PC-3 (cell line): ENCODE results near the gene ZNF160. TPM values are rescaled to one million over a fixed set of nuclear protein-coding genes. Genes with fewer than 3 reads are reported as not detected.

Source experiments
- ATAC-seq: fragments of 200-7000 bp; cut with Tn5 transposase; 2 replicates; pipeline ENCODE4 v1.9.1; 2020; ENCODE audit warnings: mild to moderate bottlenecking, moderate library complexity
- BruUV-seq: library from RNA; stranded (reverse); fragments of 400-500 nt; replicated peaks from 2 replicates; lab custom pipeline; 2021; lab: Mats Ljungman, UMichigan
- CTCF ChIA-PET: fragments of 300-600 bp; sonication (Branson Sonifier 250); formaldehyde crosslinking; loops from one replicate; lab custom pipeline; 2022; ENCODE audit warnings: antibody characterized with exemption; lab: Charles Lee
- POLR2A ChIA-PET: fragments of 300-600 bp; sonication (Branson Sonifier 250); formaldehyde crosslinking; loops from one replicate; lab custom pipeline; 2022; ENCODE audit warnings: antibody characterized with exemption; ENCODE audit not compliant: unreplicated experiment; lab: Charles Lee
- DNase-seq: peaks from one replicate; pipeline ENCODE4 v3.0.0-alpha.2; 2015
- H2AFZ ChIP-seq: fragments of 300-600 bp; sonication (generic); 2 replicates; pipeline ENCODE4 v1.6.0; 2016; ENCODE audit warnings: antibody characterized with exemption, low read length
- H3F3A ChIP-seq: fragments of 300-600 bp; sonication (generic); one replicate; pipeline ENCODE4 v1.6.0; 2017; ENCODE audit warnings: antibody characterized with exemption, low read length, control low read depth, mild to moderate bottlenecking; ENCODE audit not compliant: unreplicated experiment
- H3K27ac ChIP-seq: fragments of 300-600 bp; sonication (generic); 2 replicates; pipeline ENCODE4 v1.5.1; 2016; ENCODE audit warnings: mild to moderate bottlenecking, low read length
- H3K27me3 ChIP-seq: fragments of 300-600 bp; sonication (generic); 2 replicates; pipeline ENCODE4 v1.6.1; 2016; ENCODE audit warnings: low read length, mixed read lengths
- H3K36me3 ChIP-seq: fragments of 300-600 bp; sonication (generic); 2 replicates; pipeline ENCODE4 v1.6.1; 2016; ENCODE audit warnings: low read depth, mixed run types, low read length, mixed read lengths
- H3K4me1 ChIP-seq: fragments of 300-600 bp; sonication (generic); 2 replicates; pipeline ENCODE4 v1.5.1; 2016; ENCODE audit warnings: low read length; ENCODE audit not compliant: insufficient read depth
- H3K4me2 ChIP-seq: fragments of 300-600 bp; sonication (generic); 2 replicates; pipeline ENCODE4 v1.6.0; 2016; ENCODE audit warnings: low read length
- H3K4me3 ChIP-seq: fragments of 300-600 bp; sonication (generic); 2 replicates; pipeline ENCODE4 v1.5.1; 2016; ENCODE audit warnings: mild to moderate bottlenecking, low read length, mixed read lengths
- H3K79me2 ChIP-seq: fragments of 300-600 bp; sonication (generic); 2 replicates; pipeline ENCODE4 v1.6.1; 2017; ENCODE audit warnings: low read length, mixed read lengths
- H3K9ac ChIP-seq: fragments of 300-600 bp; sonication (generic); 2 replicates; pipeline ENCODE4 v1.6.0; 2016; ENCODE audit warnings: mild to moderate bottlenecking, low read length
- H3K9me2 ChIP-seq: fragments of 300-600 bp; sonication (generic); replicated peaks from 2 replicates; pipeline ENCODE4 v1.6.1; 2016; ENCODE audit warnings: mixed run types, low read length, mixed read lengths
- H3K9me3 ChIP-seq: fragments of 300-600 bp; sonication (generic); 2 replicates; pipeline ENCODE4 v1.6.1; 2016; ENCODE audit warnings: low read length, mixed read lengths
- H4K20me1 ChIP-seq: fragments of 300-600 bp; sonication (generic); 2 replicates; pipeline ENCODE4 v1.6.1; 2016; ENCODE audit warnings: low read length, mixed read lengths
- EZH2 ChIP-seq: fragments of 300-600 bp; sonication (generic); IDR thresholded peaks from one replicate; pipeline ENCODE4 v1.6.1; 2017; ENCODE audit warnings: antibody characterized with exemption, mild to moderate bottlenecking, low read length; ENCODE audit not compliant: unreplicated experiment
- EZH2phosphoT487 ChIP-seq: fragments of 300-600 bp; sonication (generic); IDR thresholded peaks from 2 replicates; pipeline ENCODE4 v1.6.1; 2018; ENCODE audit warnings: mild to moderate bottlenecking, antibody characterized with exemption, low read length, borderline replicate concordance
- intact Hi-C: fragments of 100-400 bp; cut with micrococcal nuclease; formaldehyde crosslinking; loops from 2 replicates; pipeline ENCODE4 v1.9.0; 2023
- total RNA-seq: library from RNA; depleted of rRNA; stranded (reverse); fragments of >200 nt; gene quantifications from 2 replicates; pipeline ENCODE4 v1.2.3, GENCODE V29; 2014
- TF ChIP-seq, protein P1 (sequence below): fragments of 300-600 bp; sonication (generic); conservative IDR thresholded peaks from 2 replicates; pipeline ENCODE4 v1.5.1; 2017; ENCODE audit warnings: antibody characterized with exemption, low read depth, mild to moderate bottlenecking, low read length

Gene ZNF160
- total RNA-seq, 1 experiment from 2014 or later = 22.3 TPM

DNA sequence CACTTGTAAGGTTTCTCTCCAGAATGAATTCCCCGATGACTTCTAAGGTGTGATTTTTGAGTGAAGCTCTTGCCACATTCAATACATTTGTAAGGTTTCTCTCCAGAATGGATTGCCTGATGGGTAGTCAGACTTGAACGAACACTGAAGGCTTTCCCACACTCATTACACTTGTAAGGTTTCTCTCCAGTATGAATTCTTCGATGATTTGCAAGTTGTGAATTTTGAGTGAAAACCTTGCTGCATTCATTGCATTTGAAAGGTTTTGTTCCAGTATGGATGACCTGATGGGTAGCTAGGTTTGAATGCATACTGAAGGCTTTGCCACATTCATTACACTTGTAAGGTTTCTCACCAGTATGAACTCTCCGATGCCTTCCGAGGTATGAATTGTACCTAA, 34.4 kb downstream of the ZNF160 start:
- BruUV-seq = no TSS peak
- DNase-seq (no peak), ATAC-seq (no peak)
- CTCF ChIA-PET = no interaction called here
- H3K9ac ChIP-seq = no peak overlapping the region
- H3K27me3 ChIP-seq = no peaks in the 10 kb centered on the region
- H3F3A ChIP-seq = no peaks in the 10 kb centered on the region
- H3K9me3 ChIP-seq = peaks cover 43% of the 10 kb centered on the region
- H3K79me2 ChIP-seq = no peaks in the 10 kb centered on the region
- no peak for TF ChIP-seq EZH2
- TF ChIP-seq, protein P1, sequence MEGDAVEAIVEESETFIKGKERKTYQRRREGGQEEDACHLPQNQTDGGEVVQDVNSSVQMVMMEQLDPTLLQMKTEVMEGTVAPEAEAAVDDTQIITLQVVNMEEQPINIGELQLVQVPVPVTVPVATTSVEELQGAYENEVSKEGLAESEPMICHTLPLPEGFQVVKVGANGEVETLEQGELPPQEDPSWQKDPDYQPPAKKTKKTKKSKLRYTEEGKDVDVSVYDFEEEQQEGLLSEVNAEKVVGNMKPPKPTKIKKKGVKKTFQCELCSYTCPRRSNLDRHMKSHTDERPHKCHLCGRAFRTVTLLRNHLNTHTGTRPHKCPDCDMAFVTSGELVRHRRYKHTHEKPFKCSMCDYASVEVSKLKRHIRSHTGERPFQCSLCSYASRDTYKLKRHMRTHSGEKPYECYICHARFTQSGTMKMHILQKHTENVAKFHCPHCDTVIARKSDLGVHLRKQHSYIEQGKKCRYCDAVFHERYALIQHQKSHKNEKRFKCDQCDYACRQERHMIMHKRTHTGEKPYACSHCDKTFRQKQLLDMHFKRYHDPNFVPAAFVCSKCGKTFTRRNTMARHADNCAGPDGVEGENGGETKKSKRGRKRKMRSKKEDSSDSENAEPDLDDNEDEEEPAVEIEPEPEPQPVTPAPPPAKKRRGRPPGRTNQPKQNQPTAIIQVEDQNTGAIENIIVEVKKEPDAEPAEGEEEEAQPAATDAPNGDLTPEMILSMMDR = no peak
- TF ChIP-seq EZH2phosphoT487 = no peak
- intact Hi-C loops = no loop called here
- peak overlapping the region; percentile 5; the same call in 1 of the 2 replicates for H3K4me3 ChIP-seq
- POLR2A ChIA-PET = no interaction called here
- no peak overlapping the region for H3K4me2 ChIP-seq
- no peaks in the 10 kb centered on the region for H4K20me1 ChIP-seq
- H3K9me2 ChIP-seq = no peaks in the 10 kb centered on the region
- H3K4me1 ChIP-seq = no peaks in the 10 kb centered on the region
- H3K27ac ChIP-seq = no peak overlapping the region
- no peak overlapping the region for H2AFZ ChIP-seq
- H3K36me3 ChIP-seq = peaks cover 78% of the 10 kb centered on the region

DNA sequence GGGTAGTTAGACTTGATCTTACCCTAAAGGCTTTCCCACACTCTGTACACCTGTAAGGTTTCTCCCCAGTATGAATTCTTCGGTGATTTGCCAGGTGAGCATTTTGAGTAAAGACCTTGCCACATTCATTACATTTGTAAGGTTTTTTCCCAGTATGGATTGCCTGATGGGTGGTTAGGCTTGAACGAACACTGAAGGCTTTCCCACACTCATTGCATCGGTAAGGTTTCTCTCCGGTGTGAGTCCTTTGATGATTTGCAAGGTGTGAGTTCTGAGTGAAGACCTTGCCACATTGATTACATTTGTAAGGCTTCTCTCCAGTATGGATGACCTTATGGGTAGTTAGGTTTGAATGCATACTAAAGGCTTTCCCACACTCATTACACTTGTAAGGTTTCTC, 35.0 kb downstream of the ZNF160 start:
- Histone ChIP-seq H3K9me2 (no peaks in the 10 kb centered on the region), H3K27ac (no peak overlapping the region), H3K9ac (no peak overlapping the region), H3K4me2 (no peak overlapping the region), H2AFZ (no peak overlapping the region), H3K36me3 (peaks cover 72% of the 10 kb centered on the region), H4K20me1 (no peaks in the 10 kb centered on the region), H3K27me3 (no peaks in the 10 kb centered on the region), H3F3A (no peaks in the 10 kb centered on the region), H3K9me3 (peaks cover 39% of the 10 kb centered on the region), H3K79me2 (no peaks in the 10 kb centered on the region), H3K4me3 (no peak overlapping the region; the same call in 1 of the 2 replicates), H3K4me1 (no peaks in the 10 kb centered on the region)
- ChIA-PET POLR2A (no interaction called here), CTCF (no interaction called here)
- BruUV-seq = no TSS peak
- intact Hi-C loops = no loop called here
- no peak for ATAC-seq
- no peak for TF ChIP-seq EZH2
- TF ChIP-seq, protein P1 = no peak
- TF ChIP-seq EZH2phosphoT487 = no peak
- DNase-seq = no peak

DNA sequence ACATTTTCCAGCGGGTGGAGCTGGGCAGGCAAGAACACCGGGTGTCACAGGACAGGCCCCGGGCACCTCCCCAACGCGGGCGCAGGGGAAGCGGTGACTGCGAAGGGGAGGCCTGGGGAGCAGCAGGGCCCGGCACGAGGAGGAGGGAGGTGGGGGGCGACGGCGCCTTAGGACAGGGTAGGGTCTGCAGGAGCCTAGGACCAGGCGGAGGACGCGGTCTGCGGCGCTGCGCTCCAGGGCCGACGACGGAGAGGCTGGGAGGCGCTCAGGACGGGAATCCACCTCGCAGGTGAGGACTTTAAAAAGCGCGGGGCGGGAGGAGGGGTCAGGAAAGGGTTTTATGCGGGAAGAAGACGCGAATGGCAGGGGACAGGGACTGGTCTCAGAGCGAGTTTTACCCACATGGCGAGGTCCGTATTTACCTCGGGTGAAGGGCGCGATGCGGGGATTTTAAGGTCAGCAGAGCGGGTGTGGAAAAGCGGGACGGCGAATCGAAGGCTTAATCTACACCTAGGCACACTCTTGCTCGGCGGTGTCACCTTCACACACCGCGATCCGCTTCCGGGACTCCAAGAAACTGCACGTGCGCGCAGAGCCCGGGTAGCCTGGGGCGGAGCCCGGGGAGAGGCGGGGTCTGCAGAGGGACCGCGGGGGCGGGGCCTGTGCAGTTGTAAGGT, 45.2 kb downstream of the ZNF160 start:
- Histone ChIP-seq H4K20me1 (no peaks in the 10 kb centered on the region), H3K4me1 (no peaks in the 10 kb centered on the region), H3K9me2 (no peaks in the 10 kb centered on the region), H3K36me3 (no peaks in the 10 kb centered on the region), H3K4me3 (peak overlapping the region; percentile 37), H2AFZ (peak overlapping the region; percentile 40), H3K79me2 (no peaks in the 10 kb centered on the region), H3K9ac (no peak overlapping the region), H3K27ac (no peak overlapping the region), H3K9me3 (peaks cover 3% of the 10 kb centered on the region; the same call in 1 of the 2 replicates), H3K27me3 (no peaks in the 10 kb centered on the region), H3K4me2 (peak overlapping the region; percentile 65), H3F3A (no peaks in the 10 kb centered on the region)
- intact Hi-C loops = no loop called here
- DNase-seq = peak; percentile 30
- POLR2A ChIA-PET = no interaction called here
- BruUV-seq = no TSS peak
- TF ChIP-seq, protein P1 = no peak
- TF ChIP-seq EZH2phosphoT487 = no peak
- no peak for TF ChIP-seq EZH2
- CTCF ChIA-PET = no interaction called here
- peak; percentile 65 for ATAC-seq
